GM12878 (cell line): ENCODE measurements around the gene NT5DC4. TPM values are rescaled to one million over a fixed set of nuclear protein-coding genes. Genes with fewer than 3 reads are reported as not detected.

Experiments used
- ATAC-seq: fragments of 200-7000 bp; cut with Tn5 transposase; 3 replicates; pipeline ENCODE4 v1.9.1; 2020; ENCODE audit warnings: mild to moderate bottlenecking, moderate library complexity
- BruUV-seq: library from RNA; stranded (reverse); fragments of 400-500 nt; replicated peaks from 2 replicates; lab custom pipeline; 2021; lab: Mats Ljungman, UMichigan
- CTCF ChIA-PET: fragments of 300-600 bp; sonication (Branson Sonifier 250); formaldehyde crosslinking; extraction: SDS; loops from one replicate; lab custom pipeline; 2021; ENCODE audit warnings: inconsistent platforms; lab: Yijun Ruan, JAX
- POLR2A ChIA-PET: fragments of 350-600 bp; formaldehyde crosslinking; extraction: SDS; loops from one replicate; lab custom pipeline; 2021; ENCODE audit warnings: inconsistent platforms; lab: Charles Lee
- RAD21 ChIA-PET: fragments of 300-600 bp; sonication (Branson Sonifier 250); formaldehyde crosslinking; loops from one replicate; lab custom pipeline; 2023; ENCODE audit warnings: antibody characterized with exemption; ENCODE audit not compliant: unreplicated experiment; lab: Charles Lee
- SMC1A ChIA-PET: fragments of 300-600 bp; sonication (Branson Sonifier 250); formaldehyde crosslinking; loops from one replicate; lab custom pipeline; 2023; ENCODE audit not compliant: unreplicated experiment, uncharacterized antibody; lab: Charles Lee
- DNase-seq: peaks from one replicate; pipeline ENCODE4 v3.0.0-alpha.2; 2011; ENCODE audit warnings: low read depth, low spot score
- FAIRE-seq: peaks from 3 replicates; lab custom pipeline; 2011; peaks lifted over from hg19 to GRCh38; lab: Jason Lieb, UNC
- H2AFZ ChIP-seq: 2 replicates; pipeline ENCODE4 v1.6.0; 2011; ENCODE audit warnings: low read depth, low read length, control low read depth; ENCODE audit not compliant: control insufficient read depth
- H3K27ac ChIP-seq: 2 replicates; pipeline ENCODE4 v1.5.1; 2011; ENCODE audit warnings: control low read depth; ENCODE audit not compliant: control insufficient read depth, insufficient read depth
- H3K27me3 ChIP-seq, 2 experiments: replicated peaks in 1 of 2; 2 replicates each; pipeline versions ENCODE4 v1.6.0 to v1.6.1; 2011; ENCODE audit warnings: low read length in 1 of 2; ENCODE audit not compliant: control insufficient read depth in 2 of 2, insufficient read depth in 2 of 2
- H3K36me3 ChIP-seq, 2 experiments: 2 replicates each; pipeline ENCODE4 v1.5.1; 2011; ENCODE audit warnings: low read length in 1 of 2; ENCODE audit not compliant: control insufficient read depth in 2 of 2, insufficient read depth in 2 of 2
- H3K4me1 ChIP-seq: 2 replicates; pipeline ENCODE4 v1.6.1; 2011; ENCODE audit warnings: mild to moderate bottlenecking, low read length, moderate library complexity, mixed read lengths; ENCODE audit not compliant: control insufficient read depth, insufficient read depth
- H3K4me2 ChIP-seq: 2 replicates; pipeline ENCODE4 v1.6.0; 2011; ENCODE audit warnings: control low read depth; ENCODE audit not compliant: control insufficient read depth, insufficient read depth
- H3K4me3 ChIP-seq: fragments of 200-600 bp; sonication (generic); 2 replicates; pipeline ENCODE4 v1.5.1; 2016
- H3K79me2 ChIP-seq: 2 replicates; pipeline ENCODE4 v1.6.0; 2011; ENCODE audit warnings: low read length; ENCODE audit not compliant: control insufficient read depth, insufficient read depth
- H3K9ac ChIP-seq: 2 replicates; pipeline ENCODE4 v1.8.0; 2011; ENCODE audit warnings: low read length, control low read depth, mixed read lengths; ENCODE audit not compliant: control insufficient read depth, insufficient read depth
- H3K9me3 ChIP-seq: replicated peaks from 3 replicates; pipeline ENCODE4 v1.5.1; 2011; ENCODE audit warnings: mild to moderate bottlenecking, low read length; ENCODE audit not compliant: control insufficient read depth, insufficient read depth
- H4K20me1 ChIP-seq: 2 replicates; pipeline ENCODE4 v1.6.0; 2011; ENCODE audit not compliant: control insufficient read depth, insufficient read depth
- ATF7 ChIP-seq: fragments of 450-650 bp; IDR thresholded peaks from 2 replicates; pipeline ENCODE4 v1.6.1; 2016; ENCODE audit warnings: low read depth, mild to moderate bottlenecking
- BACH1 ChIP-seq: fragments of 450-650 bp; IDR thresholded peaks from 2 replicates; pipeline ENCODE4 v1.6.1; 2017; ENCODE audit warnings: mild to moderate bottlenecking, borderline replicate concordance
- NR2C1 ChIP-seq: fragments of 450-650 bp; IDR thresholded peaks from 2 replicates; pipeline ENCODE4 v1.6.1; 2017; ENCODE audit warnings: antibody characterized with exemption, mild to moderate bottlenecking, moderate library complexity
- PAX8 ChIP-seq: fragments of 450-650 bp; IDR thresholded peaks from 2 replicates; pipeline ENCODE4 v1.6.1; 2017; ENCODE audit warnings: mild to moderate bottlenecking, moderate library complexity
- RB1 ChIP-seq: fragments of 450-650 bp; formaldehyde crosslinking; IDR thresholded peaks from 2 replicates; pipeline ENCODE4 v1.6.1; 2017; ENCODE audit warnings: mild to moderate bottlenecking, borderline replicate concordance
- RELA ChIP-seq: fragments of 450-650 bp; IDR thresholded peaks from 2 replicates; pipeline ENCODE4 v1.8.0; 2014; ENCODE audit warnings: borderline replicate concordance; ENCODE audit not compliant: partially characterized antibody
- RUNX3 ChIP-seq: IDR thresholded peaks from 2 replicates; pipeline ENCODE4 v1.6.1; 2012; ENCODE audit warnings: low read length, inconsistent platforms
- TCF7 ChIP-seq: IDR thresholded peaks from 2 replicates; pipeline ENCODE4 v1.6.1; 2014; ENCODE audit warnings: antibody characterized with exemption, borderline replicate concordance
- ZNF384 ChIP-seq: IDR thresholded peaks from 2 replicates; pipeline ENCODE4 v1.6.1; 2012; ENCODE audit warnings: low read depth, mild to moderate bottlenecking, low read length, improper control_type of control experiment, borderline replicate concordance
- WGBS: methylation state at CpG from one replicate; pipeline ENCODE4 v1.1.6; 2016; ENCODE audit warnings: low lambda C conversion rate; ENCODE audit not compliant: insufficient replicate concordance, insufficient coverage; ENCODE audit errors: missing lambda C conversion rate; 5-methylcytosine and 5-hydroxymethylcytosine counted together
- in situ Hi-C: fragments of 300-500 bp; cut with MboI; formaldehyde crosslinking; loops from 9 replicates; pipeline ENCODE4 v1.14.3; 2018; ENCODE audit warnings: mixed read lengths
- intact Hi-C: fragments of 100-400 bp; cut with micrococcal nuclease; formaldehyde crosslinking; loops from one replicate; pipeline ENCODE4 v1.14.2; 2022; ENCODE audit not compliant: unreplicated experiment
- polyA plus RNA-seq, 11 experiments: library from polyadenylated mRNA; depleted of rRNA in 4 of 11; unstranded in 6 of 11; stranded (reverse) in 5 of 11; fragments of >200 nt; fragmentation: Nextera tagmentation in 4 of 11; fragmentation: Illumina TruSeq in 1 of 11; extraction: Ambion mirVana in 4 of 11; extraction: Trizol in 1 of 11; gene quantifications; 1 replicate in 1 of 11; 2 replicates in 10 of 11; pipeline versions ENCODE4 v1.2.1 to v1.2.3, GENCODE V29; 2011 to 2016; ENCODE audit warnings: inconsistent platforms in 2 of 11, missing spikeins in 2 of 11, low read depth in 1 of 11
- total RNA-seq, 4 experiments: library from RNA; depleted of rRNA in 3 of 4; stranded (reverse); fragments of >200 nt in 3 of 4; fragmentation: Illumina TruSeq in 1 of 4; extraction: Trizol in 1 of 4; gene quantifications; 2 replicates each; pipeline versions ENCODE4 v1.2.1 to v1.2.3, GENCODE V29; 2013 to 2021
- TF ChIP-seq, protein P1 (sequence below): fragments of 450-650 bp; IDR thresholded peaks from 2 replicates; pipeline ENCODE4 v1.6.1; 2016; ENCODE audit warnings: mild to moderate bottlenecking
- TF ChIP-seq, protein P2 (sequence below): IDR thresholded peaks from 2 replicates; pipeline ENCODE4 v1.6.1; 2012; ENCODE audit warnings: low read depth, low read length, improper control_type of control experiment
- TF ChIP-seq, protein P3 (sequence below): fragments of 450-650 bp; IDR thresholded peaks from 2 replicates; pipeline ENCODE4 v1.6.1; 2016; ENCODE audit warnings: mild to moderate bottlenecking, moderate library complexity, borderline replicate concordance
- TF ChIP-seq, protein P4 (sequence below): fragments of 450-650 bp; IDR thresholded peaks from 2 replicates; pipeline ENCODE4 v1.6.1; 2014; ENCODE audit warnings: mild to moderate bottlenecking

Gene NT5DC4
- total and polyA plus RNA-seq, 10 of the 15 experiments (the other 5 are each of a cell fraction or from before 2014, with no cell fraction given): 0.04 to 2.6 (median 0.32) TPM; not detected in 2

DNA sequence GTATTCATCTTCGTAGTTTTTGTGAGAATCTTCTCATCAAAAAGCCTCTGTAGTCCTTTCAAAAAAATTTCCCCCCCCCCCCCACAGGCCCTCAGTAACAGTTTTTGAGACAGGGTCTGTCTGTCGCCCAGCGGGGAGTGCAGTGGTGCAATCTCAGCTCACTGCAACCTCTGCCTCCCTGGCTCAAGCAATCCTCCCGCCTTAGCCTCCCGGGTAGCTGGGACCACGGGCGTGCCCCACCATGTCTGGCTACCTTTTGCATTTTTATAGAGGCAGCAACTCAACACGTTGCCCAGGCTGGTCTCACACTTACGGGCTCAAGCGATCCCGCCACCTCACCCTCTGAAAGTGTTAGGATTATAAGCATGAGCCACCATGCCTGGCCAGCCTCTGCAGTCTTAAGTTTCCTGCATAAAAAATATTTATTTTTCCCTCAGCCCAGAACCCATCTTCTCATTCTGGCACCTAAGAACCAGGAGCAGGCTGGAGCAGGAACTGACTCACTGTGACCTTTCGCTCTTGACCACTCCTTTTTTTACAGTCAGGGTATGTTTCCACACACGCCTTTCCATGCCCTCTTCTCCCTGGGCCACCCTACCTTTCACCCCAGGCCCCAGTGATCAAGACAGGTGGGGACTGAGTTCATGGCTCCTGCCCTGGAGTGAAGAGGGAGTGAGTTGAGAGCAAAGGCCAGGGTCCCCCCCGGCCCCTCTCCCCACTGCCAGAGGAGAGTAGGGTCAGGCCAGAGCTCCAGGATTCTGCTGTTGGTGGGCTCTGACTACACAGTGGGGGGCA, 32.5 kb upstream of the NT5DC4 start:
- no peak overlapping the region for H3K27ac ChIP-seq
- TF ChIP-seq, protein P1, sequence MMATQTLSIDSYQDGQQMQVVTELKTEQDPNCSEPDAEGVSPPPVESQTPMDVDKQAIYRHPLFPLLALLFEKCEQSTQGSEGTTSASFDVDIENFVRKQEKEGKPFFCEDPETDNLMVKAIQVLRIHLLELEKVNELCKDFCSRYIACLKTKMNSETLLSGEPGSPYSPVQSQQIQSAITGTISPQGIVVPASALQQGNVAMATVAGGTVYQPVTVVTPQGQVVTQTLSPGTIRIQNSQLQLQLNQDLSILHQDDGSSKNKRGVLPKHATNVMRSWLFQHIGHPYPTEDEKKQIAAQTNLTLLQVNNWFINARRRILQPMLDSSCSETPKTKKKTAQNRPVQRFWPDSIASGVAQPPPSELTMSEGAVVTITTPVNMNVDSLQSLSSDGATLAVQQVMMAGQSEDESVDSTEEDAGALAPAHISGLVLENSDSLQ: no peak
- no peak for TF ChIP-seq TCF7
- TF ChIP-seq, protein P2, sequence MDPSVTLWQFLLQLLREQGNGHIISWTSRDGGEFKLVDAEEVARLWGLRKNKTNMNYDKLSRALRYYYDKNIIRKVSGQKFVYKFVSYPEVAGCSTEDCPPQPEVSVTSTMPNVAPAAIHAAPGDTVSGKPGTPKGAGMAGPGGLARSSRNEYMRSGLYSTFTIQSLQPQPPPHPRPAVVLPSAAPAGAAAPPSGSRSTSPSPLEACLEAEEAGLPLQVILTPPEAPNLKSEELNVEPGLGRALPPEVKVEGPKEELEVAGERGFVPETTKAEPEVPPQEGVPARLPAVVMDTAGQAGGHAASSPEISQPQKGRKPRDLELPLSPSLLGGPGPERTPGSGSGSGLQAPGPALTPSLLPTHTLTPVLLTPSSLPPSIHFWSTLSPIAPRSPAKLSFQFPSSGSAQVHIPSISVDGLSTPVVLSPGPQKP: no peak
- no peak for TF ChIP-seq BACH1
- no peak for TF ChIP-seq ZNF384
- no peak for TF ChIP-seq RB1
- TF ChIP-seq PAX8: no peak
- TF ChIP-seq NR2C1: no peak
- TF ChIP-seq, protein P3, sequence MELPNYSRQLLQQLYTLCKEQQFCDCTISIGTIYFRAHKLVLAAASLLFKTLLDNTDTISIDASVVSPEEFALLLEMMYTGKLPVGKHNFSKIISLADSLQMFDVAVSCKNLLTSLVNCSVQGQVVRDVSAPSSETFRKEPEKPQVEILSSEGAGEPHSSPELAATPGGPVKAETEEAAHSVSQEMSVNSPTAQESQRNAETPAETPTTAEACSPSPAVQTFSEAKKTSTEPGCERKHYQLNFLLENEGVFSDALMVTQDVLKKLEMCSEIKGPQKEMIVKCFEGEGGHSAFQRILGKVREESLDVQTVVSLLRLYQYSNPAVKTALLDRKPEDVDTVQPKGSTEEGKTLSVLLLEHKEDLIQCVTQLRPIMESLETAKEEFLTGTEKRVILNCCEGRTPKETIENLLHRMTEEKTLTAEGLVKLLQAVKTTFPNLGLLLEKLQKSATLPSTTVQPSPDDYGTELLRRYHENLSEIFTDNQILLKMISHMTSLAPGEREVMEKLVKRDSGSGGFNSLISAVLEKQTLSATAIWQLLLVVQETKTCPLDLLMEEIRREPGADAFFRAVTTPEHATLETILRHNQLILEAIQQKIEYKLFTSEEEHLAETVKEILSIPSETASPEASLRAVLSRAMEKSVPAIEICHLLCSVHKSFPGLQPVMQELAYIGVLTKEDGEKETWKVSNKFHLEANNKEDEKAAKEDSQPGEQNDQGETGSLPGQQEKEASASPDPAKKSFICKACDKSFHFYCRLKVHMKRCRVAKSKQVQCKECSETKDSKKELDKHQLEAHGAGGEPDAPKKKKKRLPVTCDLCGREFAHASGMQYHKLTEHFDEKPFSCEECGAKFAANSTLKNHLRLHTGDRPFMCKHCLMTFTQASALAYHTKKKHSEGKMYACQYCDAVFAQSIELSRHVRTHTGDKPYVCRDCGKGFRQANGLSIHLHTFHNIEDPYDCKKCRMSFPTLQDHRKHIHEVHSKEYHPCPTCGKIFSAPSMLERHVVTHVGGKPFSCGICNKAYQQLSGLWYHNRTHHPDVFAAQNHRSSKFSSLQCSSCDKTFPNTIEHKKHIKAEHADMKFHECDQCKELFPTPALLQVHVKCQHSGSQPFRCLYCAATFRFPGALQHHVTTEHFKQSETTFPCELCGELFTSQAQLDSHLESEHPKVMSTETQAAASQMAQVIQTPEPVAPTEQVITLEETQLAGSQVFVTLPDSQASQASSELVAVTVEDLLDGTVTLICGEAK: no peak
- TF ChIP-seq RELA: no peak
- TF ChIP-seq RUNX3: no peak
- TF ChIP-seq ATF7: no peak
- TF ChIP-seq, protein P4, sequence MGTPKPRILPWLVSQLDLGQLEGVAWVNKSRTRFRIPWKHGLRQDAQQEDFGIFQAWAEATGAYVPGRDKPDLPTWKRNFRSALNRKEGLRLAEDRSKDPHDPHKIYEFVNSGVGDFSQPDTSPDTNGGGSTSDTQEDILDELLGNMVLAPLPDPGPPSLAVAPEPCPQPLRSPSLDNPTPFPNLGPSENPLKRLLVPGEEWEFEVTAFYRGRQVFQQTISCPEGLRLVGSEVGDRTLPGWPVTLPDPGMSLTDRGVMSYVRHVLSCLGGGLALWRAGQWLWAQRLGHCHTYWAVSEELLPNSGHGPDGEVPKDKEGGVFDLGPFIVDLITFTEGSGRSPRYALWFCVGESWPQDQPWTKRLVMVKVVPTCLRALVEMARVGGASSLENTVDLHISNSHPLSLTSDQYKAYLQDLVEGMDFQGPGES: no peak
- no peak for ATAC-seq
- peaks cover 40% of the 10 kb centered on the region for H3K4me1 ChIP-seq
- no peak overlapping the region for H2AFZ ChIP-seq
- 67% methylated on average over 14 of the region's 14 CpGs for WGBS
- no peak overlapping the region for H3K4me3 ChIP-seq
- ChIA-PET SMC1A (interaction anchor here (0.6 to 14.2 kb wide), 9 partner anchors 14 to 88 kb away, joined by 3 to 272 read pairs (median 6); no protein-coding TSS in a partner anchor), CTCF (interaction anchor here (1.5 to 11.9 kb wide), 3 partner anchors 38 to 58 kb away, joined by 5 to 313 read pairs (median 209); partner anchors contain the start of gene SLC20A1), RAD21 (interaction anchor here (1.4 to 9.9 kb wide), 3 partner anchors 18 to 57 kb away, joined by 4 to 213 read pairs (median 45); no protein-coding TSS in a partner anchor), POLR2A (interaction anchor here (0.6 to 6.1 kb wide), 5 partner anchors 12 to 57 kb away, joined by 3 to 56 read pairs (median 4); no protein-coding TSS in a partner anchor)
- no peaks in the 10 kb centered on the region for H4K20me1 ChIP-seq
- in situ Hi-C loops: no loop called here
- H3K36me3 ChIP-seq: no peaks in the 10 kb centered on the region
- intact Hi-C loops: no loop called here
- H3K9ac ChIP-seq: no peak overlapping the region
- no peak for FAIRE-seq
- BruUV-seq: no TSS peak
- no peaks in the 10 kb centered on the region for H3K27me3 ChIP-seq
- no peaks in the 10 kb centered on the region for H3K79me2 ChIP-seq
- H3K4me2 ChIP-seq: no peak overlapping the region
- DNase-seq: no peak
- no peaks in the 10 kb centered on the region for H3K9me3 ChIP-seq
